IMR-90 (cell line): ENCODE results near the gene MSH2. TPM values are rescaled to one million over a fixed set of nuclear protein-coding genes. Genes with fewer than 3 reads are reported as not detected.
A peak's percentile ranks its signal among the peaks of the same experiment; 100 is the strongest.

Experiments used
- ATAC-seq: fragments of 200-7000 bp; cut with Tn5 transposase; 2 replicates; pipeline ENCODE4 v1.9.1; 2020; ENCODE audit warnings: low read depth, mild to moderate bottlenecking, moderate library complexity
- BruUV-seq: library from RNA; stranded (reverse); fragments of 400-500 nt; replicated peaks from 2 replicates; lab custom pipeline; 2021; lab: Mats Ljungman, UMichigan
- CTCF ChIA-PET: fragments of 300-600 bp; formaldehyde crosslinking; extraction: SDS; loops from one replicate; lab custom pipeline; 2021; ENCODE audit warnings: antibody characterized with exemption; lab: Yijun Ruan, JAX
- POLR2A ChIA-PET: fragments of 300-600 bp; sonication (Branson Sonifier 250); formaldehyde crosslinking; loops from one replicate; lab custom pipeline; 2022; ENCODE audit warnings: antibody characterized with exemption; ENCODE audit not compliant: unreplicated experiment; lab: Charles Lee
- DNase-seq: peaks from one replicate; pipeline ENCODE4 v3.0.0; 2013
- H2AFZ ChIP-seq: replicated peaks from 2 replicates; pipeline ENCODE3; 2013; ENCODE audit warnings: low read length, mild to moderate bottlenecking; ENCODE audit not compliant: poor library complexity
- H2AK5ac ChIP-seq: 2 replicates; pipeline ENCODE4 v1.6.1; 2013; ENCODE audit warnings: low read depth, low read length, inconsistent platforms
- H2AK9ac ChIP-seq: replicated peaks from 2 replicates; pipeline ENCODE3; 2013; ENCODE audit warnings: mild to moderate bottlenecking, low read depth, low read length, moderate library complexity; ENCODE audit not compliant: poor library complexity
- H2BK120ac ChIP-seq: 2 replicates; pipeline ENCODE4 v1.6.1; 2013; ENCODE audit warnings: low read depth, low read length, inconsistent platforms
- H2BK15ac ChIP-seq: 3 replicates; pipeline ENCODE4 v1.6.1; 2013; ENCODE audit warnings: low read depth, low read length, inconsistent platforms
- H2BK20ac ChIP-seq: 2 replicates; pipeline ENCODE4 v1.6.1; 2013; ENCODE audit warnings: low read depth, mild to moderate bottlenecking, inconsistent platforms, low read length, moderate library complexity
- H2BK5ac ChIP-seq: 2 replicates; pipeline ENCODE4 v1.6.1; 2013; ENCODE audit warnings: mild to moderate bottlenecking, low read depth, low read length, inconsistent platforms; ENCODE audit not compliant: poor library complexity, severe bottlenecking
- H3K14ac ChIP-seq: replicated peaks from 2 replicates; pipeline ENCODE4 v1.6.1; 2013; ENCODE audit warnings: low read depth, low read length, inconsistent platforms
- H3K18ac ChIP-seq: 2 replicates; pipeline ENCODE4 v1.6.1; 2013; ENCODE audit warnings: low read depth, low read length, control low read depth
- H3K23ac ChIP-seq: 2 replicates; pipeline ENCODE4 v1.6.1; 2013; ENCODE audit warnings: low read depth, low read length, inconsistent platforms
- H3K27ac ChIP-seq: 2 replicates; pipeline ENCODE4 v1.5.1; 2013; ENCODE audit warnings: mild to moderate bottlenecking, control low read depth, low read length; ENCODE audit not compliant: insufficient read depth
- H3K27me3 ChIP-seq: 2 replicates; pipeline ENCODE4 v1.6.1; 2013; ENCODE audit warnings: low read length; ENCODE audit not compliant: control insufficient read depth, insufficient read depth
- H3K36me3 ChIP-seq: 2 replicates; pipeline ENCODE4 v1.6.1; 2013; ENCODE audit warnings: low read length, mixed read lengths; ENCODE audit not compliant: control insufficient read depth, insufficient read depth
- H3K4ac ChIP-seq: 2 replicates; pipeline ENCODE4 v1.6.1; 2013; ENCODE audit warnings: low read depth, low read length, inconsistent platforms
- H3K4me1 ChIP-seq: 2 replicates; pipeline ENCODE4 v1.6.1; 2013; ENCODE audit warnings: low read length, mixed read lengths; ENCODE audit not compliant: control insufficient read depth, insufficient read depth
- H3K4me2 ChIP-seq: 2 replicates; pipeline ENCODE4 v1.6.1; 2013; ENCODE audit warnings: low read depth, mild to moderate bottlenecking, control low read depth, low read length, moderate library complexity
- H3K4me3 ChIP-seq: 2 replicates; pipeline ENCODE4 v1.5.1; 2013; ENCODE audit warnings: low read depth, mild to moderate bottlenecking, control low read depth, low read length, moderate library complexity; ENCODE audit not compliant: insufficient read depth
- H3K56ac ChIP-seq: 2 replicates; pipeline ENCODE4 v1.6.1; 2013; ENCODE audit warnings: low read length, inconsistent platforms; ENCODE audit not compliant: insufficient read depth; ENCODE audit errors: extremely low read depth
- H3K79me1 ChIP-seq, 2 experiments: 2 replicates each; pipeline ENCODE4 v1.6.1; 2013; ENCODE audit warnings: low read length in 2 of 2, inconsistent platforms in 1 of 2, low read depth in 1 of 2
- H3K9ac ChIP-seq: 2 replicates; pipeline ENCODE4 v1.6.1; 2013; ENCODE audit warnings: low read depth, low read length, control low read depth
- H3K9me1 ChIP-seq: 2 replicates; pipeline ENCODE4 v1.6.1; 2013; ENCODE audit warnings: low read length, inconsistent platforms; ENCODE audit not compliant: insufficient read depth
- H3K9me3 ChIP-seq: 2 replicates; pipeline ENCODE4 v1.6.1; 2013; ENCODE audit warnings: low read length; ENCODE audit not compliant: control insufficient read depth, insufficient read depth
- H4K20me1 ChIP-seq: 2 replicates; pipeline ENCODE4 v1.6.1; 2013; ENCODE audit warnings: low read length, inconsistent platforms; ENCODE audit not compliant: insufficient read depth
- H4K5ac ChIP-seq: 2 replicates; pipeline ENCODE4 v1.6.1; 2013; ENCODE audit warnings: mild to moderate bottlenecking, low read depth, low read length, control low read depth
- H4K8ac ChIP-seq, 2 experiments: 2 replicates each; pipeline ENCODE4 v1.6.1; 2013; ENCODE audit warnings: low read depth in 2 of 2, low read length in 2 of 2, control low read depth in 1 of 2, inconsistent platforms in 1 of 2
- H4K91ac ChIP-seq: 2 replicates; pipeline ENCODE4 v1.6.1; 2013; ENCODE audit warnings: low read depth, low read length, inconsistent platforms; ENCODE audit not compliant: insufficient read depth
- CEBPB ChIP-seq: IDR thresholded peaks from 2 replicates; pipeline ENCODE4 v1.6.1; 2012; ENCODE audit warnings: low read depth, low read length, improper control_type of control experiment
- CHD1 ChIP-seq: IDR thresholded peaks from 2 replicates; pipeline ENCODE4 v1.6.1; 2012; ENCODE audit warnings: low read depth, low read length, improper control_type of control experiment
- FOS ChIP-seq: fragments of 150-350 bp; IDR thresholded peaks from 2 replicates; pipeline ENCODE4 v1.6.1; 2016; ENCODE audit warnings: low read depth, low read length
- MAFK ChIP-seq: IDR thresholded peaks from 2 replicates; pipeline ENCODE4 v1.6.1; 2012; ENCODE audit warnings: low read depth, low read length, improper control_type of control experiment
- MAZ ChIP-seq: IDR thresholded peaks from 2 replicates; pipeline ENCODE4 v1.6.1; 2012; ENCODE audit warnings: low read depth, mild to moderate bottlenecking, low read length, improper control_type of control experiment, moderate library complexity, borderline replicate concordance
- MXI1 ChIP-seq: IDR thresholded peaks from 2 replicates; pipeline ENCODE4 v1.6.1; 2012; ENCODE audit warnings: low read depth, mild to moderate bottlenecking, low read length, moderate library complexity, borderline replicate concordance
- NFE2L2 ChIP-seq: fragments of 150-350 bp; IDR thresholded peaks from 2 replicates; pipeline ENCODE4 v1.6.1; 2016; ENCODE audit warnings: low read depth, mild to moderate bottlenecking, low read length
- POLR2A ChIP-seq: IDR thresholded peaks from 2 replicates; pipeline ENCODE4 v1.6.1; 2012; ENCODE audit warnings: mild to moderate bottlenecking, low read depth, low read length
- RCOR1 ChIP-seq: IDR thresholded peaks from 2 replicates; pipeline ENCODE4 v1.6.1; 2012; ENCODE audit warnings: mild to moderate bottlenecking, low read length, improper control_type of control experiment; ENCODE audit not compliant: insufficient replicate concordance
- RFX5 ChIP-seq: IDR thresholded peaks from 2 replicates; pipeline ENCODE4 v1.8.0; 2012; ENCODE audit warnings: low read depth, mild to moderate bottlenecking, low read length, moderate library complexity
- SMC3 ChIP-seq: fragments of 150-350 bp; IDR thresholded peaks from 2 replicates; pipeline ENCODE4 v1.6.1; 2016; ENCODE audit warnings: low read depth, mild to moderate bottlenecking, antibody characterized with exemption, low read length, moderate library complexity
- WGBS, 2 experiments: methylation state at CpG; one replicate each; pipeline versions ENCODE4 v1.1.5 to v1.1.7; 2013; ENCODE audit warnings: missing lambda C conversion rate in 2 of 2; ENCODE audit not compliant: insufficient read length in 1 of 2; ENCODE audit errors: extremely low coverage in 2 of 2; 5-methylcytosine and 5-hydroxymethylcytosine counted together
- dilution Hi-C: fragments of 300-500 bp; cut with HindIII; formaldehyde crosslinking; loops from one replicate; pipeline ENCODE4 v1.14.3; 2018; ENCODE audit warnings: low sequenced_read_pairs; ENCODE audit not compliant: unreplicated experiment
- in situ Hi-C: fragments of 300-500 bp; cut with MboI; formaldehyde crosslinking; loops from 3 replicates; pipeline ENCODE4 v1.14.3; 2019; ENCODE audit warnings: low sequenced_read_pairs, inconsistent platforms, mixed read lengths
- intact Hi-C: fragments of 100-400 bp; cut with micrococcal nuclease; formaldehyde crosslinking; loops from 2 replicates; pipeline ENCODE4 v1.10.0; 2022
- polyA plus RNA-seq, 3 experiments: library from polyadenylated mRNA; depleted of rRNA; stranded (reverse); fragments of >200 nt; gene quantifications; 2 replicates each; pipeline ENCODE4 v1.2.3, GENCODE V29; 2012; ENCODE audit warnings: low replicate concordance in 1 of 3
- total RNA-seq: library from RNA; depleted of rRNA; stranded (reverse); fragments of >200 nt; gene quantifications from 2 replicates; pipeline ENCODE4 v1.2.3, GENCODE V29; 2012
- TF ChIP-seq, protein P1 (sequence below): fragments of 150-350 bp; IDR thresholded peaks from 2 replicates; pipeline ENCODE4 v1.6.1; 2017; ENCODE audit warnings: mild to moderate bottlenecking, antibody characterized with exemption, low read length, low read depth
- TF ChIP-seq, protein P2 (sequence below): conservative IDR thresholded peaks from 2 replicates; pipeline ENCODE4 v1.5.1; 2012; ENCODE audit warnings: mild to moderate bottlenecking, low read depth, low read length, improper control_type of control experiment
- TF ChIP-seq, protein P3 (sequence below): fragments of 150-350 bp; IDR thresholded peaks from 2 replicates; pipeline ENCODE4 v1.6.1; 2016; ENCODE audit warnings: low read depth, mild to moderate bottlenecking, low read length, moderate library complexity, borderline replicate concordance

MSH2 gene
- total and polyA plus RNA-seq, 2 of the 4 experiments (the other 2 are of a cell fraction), result 13.8 to 22.6 TPM

GRCh38 chr2:47401789-47402554 is 984 bp upstream of the MSH2 start:
- Histone ChIP-seq H3K23ac (no peak overlapping the region), H2AFZ (peak overlapping the region; percentile 98), H2AK9ac (peak overlapping the region; percentile 90), H4K8ac (peak overlapping the region; percentile 95 to 97), H4K91ac (no peak overlapping the region), H3K9me1 (peaks cover 7% of the 10 kb centered on the region), H2BK120ac (no peak overlapping the region), H3K27me3 (no peaks in the 10 kb centered on the region), H3K56ac (no peak overlapping the region; the same call in 1 of the 2 replicates), H3K9me3 (no peaks in the 10 kb centered on the region), H2BK5ac (no peak overlapping the region), H2AK5ac (no peak overlapping the region), H3K4me1 (no peaks in the 10 kb centered on the region; the same call in 1 of the 2 replicates), H4K5ac (peak overlapping the region; percentile 55), H4K20me1 (no peaks in the 10 kb centered on the region), H3K18ac (no peak overlapping the region), H3K79me1 (peaks cover 9 to 18% of the 10 kb centered on the region in 2 experiments; a peak in 3 of 4 replicates), H2BK20ac (no peak overlapping the region), H2BK15ac (no peak overlapping the region), H3K9ac (peak overlapping the region; percentile 73; the same call in 1 of the 2 replicates), H3K36me3 (no peaks in the 10 kb centered on the region), H3K14ac (no peak overlapping the region), H3K4ac (peak overlapping the region; percentile 77; the same call in 1 of the 2 replicates), H3K27ac (no peak overlapping the region), H3K4me2 (peak overlapping the region; percentile 84), H3K4me3 (peak overlapping the region; percentile 68)
- in situ Hi-C loops (no loop called here), intact Hi-C loops (no loop called here), dilution Hi-C loops (no loop called here)
- DNase-seq (no peak), ATAC-seq (no peak)
- no TSS peak for BruUV-seq
- POLR2A ChIA-PET, result no interaction called here
- WGBS, 2 experiments, result 64% methylated on average over 18 of the region's 36 CpGs; no CpG with 5 or more reads in 1 of the 2 experiments
- CTCF ChIA-PET, result interaction anchor here (0.6 to 1.9 kb wide), 3 partner anchors 14 to 67 kb away, joined by 3 to 11 read pairs (median 3); no protein-coding TSS in a partner anchor
- TF ChIP-seq, protein P1, sequence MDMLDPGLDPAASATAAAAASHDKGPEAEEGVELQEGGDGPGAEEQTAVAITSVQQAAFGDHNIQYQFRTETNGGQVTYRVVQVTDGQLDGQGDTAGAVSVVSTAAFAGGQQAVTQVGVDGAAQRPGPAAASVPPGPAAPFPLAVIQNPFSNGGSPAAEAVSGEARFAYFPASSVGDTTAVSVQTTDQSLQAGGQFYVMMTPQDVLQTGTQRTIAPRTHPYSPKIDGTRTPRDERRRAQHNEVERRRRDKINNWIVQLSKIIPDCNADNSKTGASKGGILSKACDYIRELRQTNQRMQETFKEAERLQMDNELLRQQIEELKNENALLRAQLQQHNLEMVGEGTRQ, result no peak
- TF ChIP-seq MAFK (no peak), SMC3 (no peak), NFE2L2 (no peak), CHD1 (no peak), RCOR1 (no peak), MAZ (no peak), MXI1 (no peak), POLR2A (no peak), CEBPB (no peak), RFX5 (no peak), FOS (no peak)
- TF ChIP-seq, protein P2, sequence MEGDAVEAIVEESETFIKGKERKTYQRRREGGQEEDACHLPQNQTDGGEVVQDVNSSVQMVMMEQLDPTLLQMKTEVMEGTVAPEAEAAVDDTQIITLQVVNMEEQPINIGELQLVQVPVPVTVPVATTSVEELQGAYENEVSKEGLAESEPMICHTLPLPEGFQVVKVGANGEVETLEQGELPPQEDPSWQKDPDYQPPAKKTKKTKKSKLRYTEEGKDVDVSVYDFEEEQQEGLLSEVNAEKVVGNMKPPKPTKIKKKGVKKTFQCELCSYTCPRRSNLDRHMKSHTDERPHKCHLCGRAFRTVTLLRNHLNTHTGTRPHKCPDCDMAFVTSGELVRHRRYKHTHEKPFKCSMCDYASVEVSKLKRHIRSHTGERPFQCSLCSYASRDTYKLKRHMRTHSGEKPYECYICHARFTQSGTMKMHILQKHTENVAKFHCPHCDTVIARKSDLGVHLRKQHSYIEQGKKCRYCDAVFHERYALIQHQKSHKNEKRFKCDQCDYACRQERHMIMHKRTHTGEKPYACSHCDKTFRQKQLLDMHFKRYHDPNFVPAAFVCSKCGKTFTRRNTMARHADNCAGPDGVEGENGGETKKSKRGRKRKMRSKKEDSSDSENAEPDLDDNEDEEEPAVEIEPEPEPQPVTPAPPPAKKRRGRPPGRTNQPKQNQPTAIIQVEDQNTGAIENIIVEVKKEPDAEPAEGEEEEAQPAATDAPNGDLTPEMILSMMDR, result no peak
- TF ChIP-seq, protein P3, sequence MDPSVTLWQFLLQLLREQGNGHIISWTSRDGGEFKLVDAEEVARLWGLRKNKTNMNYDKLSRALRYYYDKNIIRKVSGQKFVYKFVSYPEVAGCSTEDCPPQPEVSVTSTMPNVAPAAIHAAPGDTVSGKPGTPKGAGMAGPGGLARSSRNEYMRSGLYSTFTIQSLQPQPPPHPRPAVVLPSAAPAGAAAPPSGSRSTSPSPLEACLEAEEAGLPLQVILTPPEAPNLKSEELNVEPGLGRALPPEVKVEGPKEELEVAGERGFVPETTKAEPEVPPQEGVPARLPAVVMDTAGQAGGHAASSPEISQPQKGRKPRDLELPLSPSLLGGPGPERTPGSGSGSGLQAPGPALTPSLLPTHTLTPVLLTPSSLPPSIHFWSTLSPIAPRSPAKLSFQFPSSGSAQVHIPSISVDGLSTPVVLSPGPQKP, result no peak
